NCI-H1436 (cell line): ENCODE results near the gene PDIA2.
"Not testable (repeated sequence)": the region's sequence is repeated elsewhere in the genome, so short reads cannot be mapped to it uniquely, and the experiment has no call there.

Source experiments
- DNase-seq: peaks from one replicate; lab custom pipeline; 2025; lab: John Stamatoyannopoulos, UW

The PDIA2 gene

GRCh38 chr16:301950-302349 is 19.0 kb downstream of the PDIA2 start:
- no peak for DNase-seq

DNA sequence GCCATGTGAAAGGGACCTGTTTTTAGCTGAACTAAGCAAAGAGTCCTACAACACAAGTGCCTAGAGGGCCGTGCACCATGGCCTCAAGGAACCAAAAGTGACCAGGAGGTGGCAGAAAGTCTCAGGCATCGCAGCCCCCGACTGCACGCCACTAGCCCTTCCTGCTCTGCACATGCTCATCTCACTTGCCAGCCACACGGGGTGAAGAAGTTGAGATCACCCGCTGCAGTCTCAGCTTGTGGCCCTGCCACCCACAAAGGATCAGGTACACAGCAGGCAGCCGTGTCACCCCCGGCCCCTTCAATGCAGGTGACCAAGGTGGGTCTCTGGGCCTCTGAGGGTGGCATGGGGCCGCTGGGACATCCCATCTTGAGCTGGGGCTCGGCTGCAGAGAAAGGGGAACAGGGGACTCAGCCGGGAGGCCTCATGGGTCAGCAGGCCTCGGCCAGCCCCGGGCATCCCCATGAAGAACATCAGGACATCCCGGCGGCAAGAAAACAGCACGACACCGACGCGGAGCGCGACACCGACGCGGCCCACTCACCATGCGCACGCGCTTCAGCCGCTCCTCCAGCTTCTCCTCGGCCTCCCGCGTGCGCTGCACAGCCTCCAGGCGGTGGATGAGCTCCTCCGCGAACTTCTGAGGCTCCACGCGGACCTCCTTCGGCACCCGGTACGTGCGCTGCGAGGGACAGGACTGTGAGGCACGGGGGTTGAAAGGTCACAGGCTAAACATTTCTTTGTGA is 21.0 kb downstream of the PDIA2 start:
- no peak for DNase-seq

GRCh38 chr16:305916-306626 is 23.1 kb downstream of the PDIA2 start:
- DNase-seq: no peak

GRCh38 chr16:306911-307370 is 24.0 kb downstream of the PDIA2 start:
- DNase-seq: no peak

DNA sequence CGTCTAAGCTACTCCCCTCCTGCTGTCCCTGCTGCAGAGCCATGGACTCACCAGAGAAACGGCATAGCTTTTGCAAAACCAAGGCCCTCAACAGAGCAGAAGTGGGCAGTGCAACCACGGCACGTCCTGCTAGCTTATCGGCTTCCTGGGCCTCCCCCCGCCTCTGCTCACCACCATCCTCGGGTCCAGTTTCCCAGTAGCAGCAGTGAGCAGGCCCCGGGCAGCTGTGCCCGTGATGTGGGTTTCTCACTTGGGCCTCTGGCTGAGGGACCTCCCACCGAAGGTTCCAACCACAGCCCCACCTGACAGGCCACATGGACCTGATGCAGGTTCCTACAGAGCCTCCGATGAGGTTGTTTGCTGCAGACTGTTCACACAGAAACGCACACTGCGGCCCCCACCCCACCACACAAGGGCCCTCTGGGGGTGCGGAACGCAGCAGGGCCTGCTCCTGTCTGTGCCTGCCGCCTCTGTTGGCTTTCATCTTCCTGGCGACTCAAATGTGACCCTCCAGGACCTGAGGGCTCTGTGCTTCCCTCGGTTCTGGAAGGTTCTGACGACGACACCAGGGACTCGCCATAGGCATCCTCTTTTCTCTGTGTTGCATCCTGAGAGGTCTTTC is 24.8 kb downstream of the PDIA2 start:
- DNase-seq: no peak

DNA sequence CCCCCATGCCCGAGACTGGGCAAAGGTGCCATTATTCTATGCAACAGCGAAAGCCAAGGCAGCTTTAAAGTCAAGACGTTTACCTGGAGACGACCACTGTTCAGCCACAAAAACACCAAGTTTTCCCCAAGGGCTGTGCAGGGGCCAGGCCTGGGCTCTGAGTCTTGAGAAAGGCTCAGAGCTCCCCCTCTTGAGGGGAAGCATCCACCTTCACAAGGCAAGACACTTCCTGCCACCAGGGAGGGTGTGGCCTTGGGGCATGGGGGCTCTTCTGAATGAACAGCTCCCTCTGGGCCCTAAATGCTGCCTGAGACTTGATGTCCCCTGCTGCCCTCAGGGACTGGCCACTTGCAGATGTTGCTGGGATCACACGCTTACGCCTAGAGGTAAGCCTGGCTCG is 26.5 kb downstream of the PDIA2 start:
- DNase-seq: no peak

- no peak for DNase-seq
These were observed 28.8 kb downstream of the PDIA2 start for GRCh38 chr16:311725-312124.

DNA sequence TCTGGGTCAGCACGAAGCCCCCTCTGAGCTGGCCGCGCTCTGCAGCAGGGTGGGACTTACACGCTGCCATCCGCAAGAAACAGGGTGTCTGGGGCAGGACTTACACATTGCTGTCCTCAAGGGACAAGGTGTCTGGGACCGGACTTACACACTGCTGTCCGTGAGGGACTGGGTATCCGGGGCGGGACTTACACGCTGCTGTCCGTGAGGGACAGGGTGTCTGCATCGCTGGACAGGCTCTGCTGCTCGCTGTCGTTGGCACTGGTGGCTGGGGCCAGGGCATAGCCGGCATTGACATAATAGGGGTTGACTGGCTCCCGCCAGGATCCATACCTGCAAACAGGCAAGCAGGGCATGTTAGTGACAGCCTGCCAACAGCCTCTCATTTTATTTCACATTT is 31.4 kb downstream of the PDIA2 start:
- no peak for DNase-seq

- DNase-seq: no peak
These were observed 31.9 kb downstream of the PDIA2 start for GRCh38 chr16:314795-315299.

GRCh38 chr16:316741-317464 is 33.9 kb downstream of the PDIA2 start:
- DNase-seq: no peak

DNA sequence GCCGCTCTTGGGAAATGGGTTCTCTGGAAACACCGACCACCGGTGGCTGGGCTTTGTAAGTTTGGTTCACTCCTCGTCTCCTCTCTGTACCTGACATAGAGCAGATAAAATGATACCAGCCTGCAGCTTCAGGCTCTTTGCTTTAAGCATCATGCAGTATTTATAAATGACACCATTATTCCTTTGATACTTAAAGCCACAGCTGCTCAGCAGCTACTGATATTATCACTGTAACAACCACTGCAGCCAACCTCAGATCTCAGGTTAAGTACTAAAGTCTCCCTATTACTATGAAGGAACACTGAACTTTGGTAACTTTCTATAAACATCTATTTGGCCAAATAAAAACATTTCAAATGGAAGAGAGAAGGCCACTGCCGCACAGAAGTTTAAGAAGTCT is 34.6 kb downstream of the PDIA2 start:
- DNase-seq: no peak

DNA sequence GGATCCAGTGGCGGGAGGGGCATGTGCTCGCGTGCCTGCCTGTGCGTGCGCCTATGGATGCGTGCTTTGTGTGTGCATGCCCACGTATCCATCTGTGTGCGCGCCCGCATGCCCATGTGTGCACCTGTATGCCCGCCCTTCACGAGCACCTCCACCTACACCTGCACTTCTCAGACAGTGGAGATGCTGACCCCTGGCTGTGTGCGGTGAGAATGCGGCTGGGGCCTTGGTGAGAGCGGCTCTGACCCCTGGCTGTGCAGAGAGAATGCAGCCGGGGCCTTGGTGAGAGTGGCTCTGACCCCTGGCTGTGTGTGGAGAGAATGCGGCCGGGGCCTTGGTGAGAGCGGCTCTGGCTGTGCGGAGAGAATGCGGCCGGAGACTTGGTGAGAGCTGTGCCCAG is 35.7 kb downstream of the PDIA2 start:
- DNase-seq: no peak

GRCh38 chr16:320206-320605 is 37.2 kb downstream of the PDIA2 start:
- DNase-seq: no peak

- DNase-seq: no peak
These were observed 38.6 kb downstream of the PDIA2 start for GRCh38 chr16:321532-321931.

DNA sequence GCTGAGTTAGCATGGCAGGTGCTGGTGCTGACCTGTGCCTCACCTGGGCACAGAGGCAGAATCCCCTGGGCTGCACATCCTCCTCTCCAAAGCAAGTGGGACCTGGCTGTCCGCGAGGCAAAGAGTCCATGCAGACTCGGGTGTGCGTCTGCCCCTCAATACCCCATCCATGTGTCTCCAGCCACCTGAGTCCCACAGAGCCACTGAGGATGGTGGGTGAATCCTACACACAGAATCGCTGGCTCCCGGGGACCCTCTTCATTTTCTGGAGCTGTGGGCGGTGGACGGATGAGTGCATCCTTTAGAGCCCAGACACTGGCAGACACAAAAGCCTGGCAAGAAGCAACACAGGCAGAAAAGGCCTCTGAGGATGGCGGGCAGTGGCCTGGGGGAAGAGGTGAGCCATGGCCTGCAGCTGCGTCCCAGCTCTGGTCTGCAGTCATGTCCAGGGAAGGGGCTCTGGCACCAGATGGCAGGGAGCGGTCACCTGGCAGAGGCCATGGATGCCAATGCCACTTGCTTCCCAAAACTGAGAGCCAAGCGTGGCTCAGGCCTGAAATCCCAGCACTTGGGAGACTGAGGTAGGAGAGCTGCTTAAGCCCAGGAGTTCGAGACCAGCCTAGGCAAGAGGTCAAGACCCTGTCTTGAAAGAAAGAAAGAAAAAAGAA is 39.6 kb downstream of the PDIA2 start:
- DNase-seq: no peak

GRCh38 chr16:324201-324450 is 41.2 kb downstream of the PDIA2 start:
- no peak for DNase-seq

GRCh38 chr16:324451-325334 is 41.7 kb downstream of the PDIA2 start:
- no peak for DNase-seq

- no peak for DNase-seq
These were observed 42.6 kb downstream of the PDIA2 start for GRCh38 chr16:325375-326145.

DNA sequence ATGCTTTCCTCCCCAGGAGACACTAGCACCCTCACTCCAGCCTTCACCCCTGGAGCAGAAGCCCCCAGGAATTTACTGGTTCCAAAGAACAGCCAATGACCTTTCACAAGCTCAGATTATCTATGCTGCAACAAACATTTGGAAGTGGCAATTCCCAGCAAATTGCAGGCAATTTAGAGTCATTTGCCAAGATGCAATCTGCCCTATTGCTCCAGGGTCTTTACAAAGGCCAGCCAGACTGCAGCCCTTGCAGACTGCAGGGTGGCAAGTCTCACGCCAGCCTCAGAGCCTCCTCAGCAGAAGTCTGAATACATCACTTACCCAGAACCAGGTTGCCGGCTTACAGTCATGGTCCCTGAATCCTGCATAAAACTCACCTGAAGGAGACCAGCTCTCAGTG is 47.8 kb downstream of the PDIA2 start:
- DNase-seq: no peak

DNA sequence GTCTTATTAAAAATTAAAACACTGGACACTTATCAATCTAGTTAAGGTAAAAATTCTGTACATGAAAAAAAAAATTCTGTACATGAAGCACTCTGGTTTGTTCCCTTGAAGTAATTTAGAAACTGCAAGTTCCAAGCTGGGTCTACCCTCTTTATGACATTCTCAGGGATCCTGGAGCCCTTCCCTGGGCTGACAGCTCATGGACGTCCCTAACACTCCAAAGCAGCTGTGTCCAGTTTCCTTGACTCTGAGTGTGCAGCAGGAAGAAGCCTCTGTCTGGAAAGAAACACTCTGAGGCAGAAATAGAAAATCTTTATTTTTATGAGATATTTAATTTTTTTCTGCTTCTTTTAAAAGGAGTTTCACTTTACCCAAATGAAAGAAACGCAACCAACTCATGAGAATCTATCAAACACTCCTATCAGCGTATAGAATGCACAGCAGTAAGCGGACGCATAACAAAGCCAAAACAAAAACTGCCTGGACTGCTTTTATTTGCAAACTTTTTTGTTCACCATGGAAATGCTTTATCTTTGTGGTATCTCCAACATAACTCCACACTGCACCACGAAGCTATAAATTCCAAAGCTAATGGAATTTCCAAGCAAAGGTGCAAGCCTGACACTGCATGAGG is 48.3 kb downstream of the PDIA2 start:
- not testable (repeated sequence) for DNase-seq
